Measurements from ENCODE around the gene YJEFN3.

Gene YJEFN3

DNA sequence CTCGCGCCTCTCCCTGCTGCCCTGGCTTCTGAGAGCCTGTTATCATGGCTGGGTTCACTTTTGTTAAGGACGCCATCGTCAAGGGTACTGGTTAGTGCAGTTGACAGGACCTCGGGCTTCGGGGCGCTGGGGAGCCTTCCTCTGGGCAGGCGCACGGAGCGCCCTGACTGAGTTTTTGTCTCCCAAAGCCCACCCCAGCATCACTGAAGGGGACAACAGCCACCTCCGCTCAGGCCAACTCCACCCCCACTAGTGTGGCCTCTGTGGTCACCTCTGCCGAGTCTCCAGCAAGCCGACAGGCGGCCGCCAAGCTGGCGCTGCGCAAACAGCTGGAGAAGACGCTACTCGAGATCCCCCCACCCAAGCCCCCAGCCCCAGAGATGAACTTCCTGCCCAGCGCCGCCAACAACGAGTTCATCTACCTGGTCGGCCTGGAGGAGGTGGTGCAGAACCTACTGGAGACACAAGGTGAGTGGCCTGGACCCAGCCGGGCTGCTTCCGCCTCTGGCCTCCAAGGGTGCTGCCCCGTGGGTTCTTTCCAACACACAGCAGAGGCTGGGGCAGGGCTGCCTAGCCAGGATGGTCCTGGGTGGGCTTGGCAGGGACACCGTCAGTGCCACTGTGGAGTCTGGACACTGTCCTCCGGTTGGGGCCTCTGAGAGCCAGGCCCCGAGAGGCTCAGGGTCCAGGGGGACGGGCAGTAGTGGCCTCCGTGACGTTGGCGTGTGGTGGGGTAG lies 30.3 kb upstream of the YJEFN3 start:
- DNase-seq: no peak

DNA sequence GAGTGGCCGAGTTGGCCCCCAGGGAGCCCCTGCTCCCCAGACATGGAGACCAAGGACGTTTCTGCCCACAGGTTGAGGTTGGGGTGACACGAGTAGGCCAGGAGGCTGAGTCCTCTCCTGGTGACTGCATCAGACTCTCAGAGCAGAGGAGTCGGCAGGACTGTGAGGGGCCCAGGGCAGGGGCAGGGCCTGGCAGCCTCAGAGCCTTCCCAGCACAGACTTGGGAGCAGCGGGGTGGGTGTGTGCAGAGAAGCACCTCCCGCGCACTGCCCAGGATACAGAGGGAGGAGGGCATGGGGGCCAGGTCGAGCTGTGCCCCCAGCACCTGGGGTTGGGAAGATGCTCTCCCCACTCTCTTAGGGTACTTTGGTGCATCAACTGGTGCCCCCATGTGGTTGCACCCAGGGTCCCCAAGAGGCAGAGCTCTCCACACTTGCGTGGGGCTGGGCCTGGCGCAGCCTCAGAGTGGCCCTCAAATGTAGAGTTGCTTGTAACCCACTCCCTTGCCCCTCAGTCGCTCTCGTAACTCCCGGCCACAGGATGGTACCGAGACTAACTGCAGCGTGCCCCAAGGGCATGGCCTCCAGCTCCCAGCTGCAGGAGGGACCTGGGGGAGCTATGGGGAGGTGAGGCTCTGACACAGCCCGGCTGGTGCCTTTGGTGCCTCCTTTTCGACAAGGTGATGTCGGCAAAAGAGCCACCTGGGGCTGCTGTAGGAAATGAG lies 29.3 kb upstream of the YJEFN3 start:
- no peak for DNase-seq

DNA sequence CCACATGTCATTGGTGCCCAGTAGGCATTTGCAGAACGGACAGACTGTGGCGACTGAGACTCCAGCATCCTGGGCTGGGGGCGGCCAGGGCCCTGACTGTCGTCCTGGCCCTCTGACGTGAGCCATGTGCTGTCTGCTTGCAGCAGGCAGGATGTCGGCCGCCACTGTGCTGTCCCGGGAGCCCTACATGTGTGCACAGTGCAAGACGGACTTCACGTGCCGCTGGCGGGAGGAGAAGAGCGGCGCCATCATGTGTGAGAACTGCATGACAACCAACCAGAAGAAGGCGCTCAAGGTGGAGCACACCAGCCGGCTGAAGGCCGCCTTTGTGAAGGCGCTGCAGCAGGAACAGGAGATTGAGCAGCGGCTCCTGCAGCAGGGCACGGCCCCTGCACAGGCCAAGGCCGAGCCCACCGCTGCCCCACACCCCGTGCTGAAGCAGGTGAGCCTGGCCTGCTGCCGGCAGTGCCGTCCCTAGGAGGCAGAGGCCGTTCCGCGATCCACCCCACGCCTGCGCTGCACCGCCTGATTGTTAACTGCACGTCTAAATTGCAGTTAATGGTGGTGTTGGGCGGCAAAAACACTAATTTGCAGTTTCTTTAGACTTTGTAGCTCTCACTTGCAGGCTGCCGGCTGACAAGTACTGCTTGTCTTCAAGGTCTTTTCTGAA lies 27.6 kb upstream of the YJEFN3 start:
- DNase-seq: no peak

DNA sequence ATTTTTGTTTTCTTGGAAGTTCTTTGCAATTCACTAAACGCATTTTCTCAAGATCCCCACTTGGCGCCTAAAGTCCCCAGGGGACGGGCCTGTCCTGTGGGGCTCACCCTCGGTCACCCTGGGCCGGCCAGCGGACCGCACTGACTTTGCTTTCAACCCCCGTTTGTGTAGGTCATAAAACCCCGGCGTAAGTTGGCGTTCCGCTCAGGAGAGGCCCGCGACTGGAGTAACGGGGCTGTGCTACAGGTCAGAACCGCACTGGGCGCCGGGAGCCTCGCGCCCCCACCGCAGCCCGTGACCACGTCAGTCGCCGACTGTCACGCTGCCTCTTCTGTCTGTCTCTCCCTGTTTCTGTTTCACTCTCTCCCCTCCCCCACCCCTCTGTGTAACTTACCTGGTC lies 26.9 kb upstream of the YJEFN3 start:
- no peak for DNase-seq

DNA sequence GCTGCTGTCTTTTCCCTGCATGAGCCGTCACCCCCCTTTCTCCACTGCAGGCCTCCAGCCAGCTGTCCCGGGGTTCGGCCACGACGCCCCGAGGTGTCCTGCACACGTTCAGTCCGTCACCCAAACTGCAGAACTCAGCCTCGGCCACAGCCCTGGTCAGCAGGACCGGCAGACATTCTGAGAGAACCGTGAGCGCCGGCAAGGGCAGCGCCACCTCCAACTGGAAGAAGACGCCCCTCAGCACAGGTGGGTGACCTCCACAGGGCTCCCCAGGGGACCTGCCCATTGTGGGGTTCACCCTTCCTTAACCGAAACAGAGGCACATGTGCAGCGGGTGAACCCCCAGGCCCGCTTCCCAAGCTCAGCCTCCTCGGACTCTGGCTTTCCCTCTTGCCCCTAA lies 26.4 kb upstream of the YJEFN3 start:
- DNase-seq: no peak

DNA sequence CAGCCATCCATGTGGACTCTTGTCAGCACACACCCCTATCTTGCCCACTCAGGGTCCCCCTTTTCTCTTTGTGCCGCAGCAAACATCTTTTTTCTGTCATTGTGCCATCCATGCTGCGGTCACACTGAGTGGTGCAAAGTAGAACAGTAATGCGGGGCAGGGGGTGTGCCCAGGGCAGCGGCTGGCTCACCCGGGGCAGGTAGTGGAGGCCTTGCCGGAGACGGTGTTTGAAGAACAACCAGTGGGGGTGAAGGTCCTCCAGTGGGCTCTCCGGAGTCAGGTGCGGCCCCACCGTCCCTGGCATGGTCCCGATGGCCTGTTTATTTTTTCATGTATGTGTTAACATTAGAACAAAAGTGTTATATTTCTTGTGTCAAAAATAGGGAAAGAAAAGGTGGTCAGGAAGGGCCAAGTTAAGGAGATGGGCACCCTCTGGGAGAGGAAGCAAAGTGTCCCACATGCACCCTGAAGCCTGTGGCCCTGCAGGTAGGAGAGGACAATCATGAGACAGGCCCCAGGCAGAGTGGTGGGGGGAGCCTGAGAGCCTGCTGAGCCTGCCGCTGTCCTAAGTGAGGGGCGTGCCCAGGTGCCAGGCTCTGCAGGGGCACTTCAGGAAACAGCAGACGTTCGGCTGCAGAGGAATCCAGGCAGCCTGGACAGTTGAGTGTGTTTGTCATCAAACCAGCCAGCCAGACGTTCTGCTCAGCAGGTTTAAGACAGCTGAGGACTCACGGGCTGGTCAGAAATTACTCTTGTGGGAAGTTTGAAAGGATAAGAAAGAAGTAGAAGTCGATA lies 25.7 kb upstream of the YJEFN3 start:
- DNase-seq: no peak

DNA sequence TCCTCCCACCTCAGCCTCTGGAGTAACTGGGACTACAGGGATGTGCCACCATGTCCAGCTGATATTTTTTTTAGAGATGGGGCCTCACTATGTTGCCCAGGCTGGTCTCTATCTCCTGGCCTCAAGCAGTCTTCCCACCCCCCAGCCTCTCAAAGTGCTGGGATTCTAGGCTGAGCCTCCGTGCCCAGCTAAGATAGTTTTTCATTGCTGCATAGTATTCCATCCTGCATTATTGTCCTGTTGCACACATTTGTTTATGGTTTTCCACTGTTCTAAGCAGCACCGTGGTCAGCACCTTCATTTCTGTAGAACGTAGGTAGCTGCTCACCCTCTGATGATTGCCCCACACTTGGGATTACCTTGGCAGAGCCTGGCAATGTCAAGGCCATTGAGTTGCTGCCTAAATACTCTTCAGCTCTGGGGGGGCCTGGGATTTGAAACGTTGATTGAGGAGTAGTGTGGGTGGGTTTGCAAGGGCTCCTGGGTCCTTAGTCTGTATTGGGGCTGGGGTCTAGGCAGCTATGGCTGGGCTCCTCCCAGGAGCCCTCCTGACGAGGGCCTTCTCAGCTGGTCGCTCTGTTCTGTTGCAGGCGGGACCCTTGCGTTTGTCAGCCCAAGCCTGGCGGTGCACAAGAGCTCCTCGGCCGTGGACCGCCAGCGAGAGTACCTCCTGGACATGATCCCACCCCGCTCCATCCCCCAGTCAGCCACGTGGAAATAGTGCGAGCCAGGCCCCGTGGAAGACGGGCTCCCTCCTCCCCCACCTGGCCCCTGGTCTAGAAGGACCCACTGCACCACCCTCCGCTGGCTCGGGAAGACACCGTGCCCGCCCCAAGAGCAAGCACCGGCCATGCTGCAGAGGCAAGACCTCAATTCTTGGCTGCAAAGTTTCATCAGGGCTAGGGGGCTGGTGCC lies 23.7 kb upstream of the YJEFN3 start:
- DNase-seq: no peak

DNA sequence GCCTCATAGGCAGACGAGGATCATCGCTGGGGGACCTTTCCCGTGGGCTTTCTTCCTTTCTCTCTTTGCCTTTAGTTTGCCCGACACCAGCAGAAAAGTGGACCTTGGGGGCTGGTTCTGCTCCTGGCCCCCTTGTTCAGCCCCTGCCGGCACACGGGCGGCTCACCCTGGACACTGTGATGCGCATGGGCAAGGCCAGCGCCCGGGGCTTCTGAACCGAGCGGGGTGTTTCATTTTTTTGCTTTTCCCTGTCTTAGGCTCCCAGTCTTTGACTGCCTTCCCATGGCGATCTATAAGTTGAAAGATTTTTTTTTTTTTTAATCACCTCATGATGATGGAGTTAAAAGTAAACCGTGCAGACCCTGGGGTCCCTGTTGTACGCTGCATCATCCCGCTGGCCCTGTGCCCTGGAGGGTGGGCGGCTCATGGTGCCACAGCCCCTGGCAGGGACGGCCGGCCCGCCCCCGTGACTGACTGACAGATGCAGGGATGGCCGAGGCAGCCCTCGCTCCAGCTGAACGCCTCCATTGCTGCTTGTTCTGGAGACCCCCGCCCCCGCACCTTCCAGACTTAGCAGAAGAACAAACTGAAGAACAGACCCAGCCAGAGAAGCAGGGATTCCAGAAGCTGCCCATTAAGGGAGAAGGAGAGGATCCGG lies 22.9 kb upstream of the YJEFN3 start:
- DNase-seq: no peak

DNA sequence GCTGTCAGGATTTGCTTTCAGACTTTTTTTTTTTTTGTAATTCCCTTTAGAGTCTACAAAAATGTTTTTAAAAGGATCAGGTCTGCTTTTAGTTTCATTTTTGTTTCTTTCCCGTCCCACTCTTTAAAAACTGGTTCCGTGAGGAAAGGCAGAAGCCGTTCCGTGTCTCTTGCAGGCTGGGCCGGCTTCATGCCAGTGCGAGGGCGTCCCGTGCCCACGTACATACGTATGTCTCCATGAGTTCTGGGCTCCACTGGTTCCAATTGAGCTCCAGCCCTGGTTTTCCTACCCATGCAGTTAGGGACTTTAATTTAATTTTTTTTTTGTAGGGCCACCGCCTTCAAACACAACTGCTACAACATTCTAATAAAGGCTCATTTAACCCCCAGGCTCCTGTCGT lies 22.1 kb upstream of the YJEFN3 start:
- no peak for DNase-seq

DNA sequence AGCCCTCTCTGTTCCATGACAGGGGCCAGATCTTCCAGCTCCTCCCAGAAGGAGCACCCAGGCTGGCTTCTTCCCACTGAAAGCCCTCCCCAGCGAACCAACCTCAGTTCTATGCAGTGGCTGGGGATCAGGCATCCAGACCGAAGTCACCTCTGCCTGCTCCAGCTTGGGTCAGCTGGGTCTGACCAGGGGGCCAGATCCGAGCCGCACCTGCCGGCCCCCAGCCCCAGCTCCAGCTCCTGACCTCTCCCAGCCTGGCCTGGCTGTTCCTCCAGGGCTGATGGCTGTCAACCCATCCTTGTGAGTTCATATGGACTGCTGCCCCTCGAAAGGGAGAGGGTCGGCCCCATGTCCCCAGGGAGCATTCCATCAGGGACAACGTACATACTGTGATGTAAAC lies 21.4 kb upstream of the YJEFN3 start:
- no peak for DNase-seq

DNA sequence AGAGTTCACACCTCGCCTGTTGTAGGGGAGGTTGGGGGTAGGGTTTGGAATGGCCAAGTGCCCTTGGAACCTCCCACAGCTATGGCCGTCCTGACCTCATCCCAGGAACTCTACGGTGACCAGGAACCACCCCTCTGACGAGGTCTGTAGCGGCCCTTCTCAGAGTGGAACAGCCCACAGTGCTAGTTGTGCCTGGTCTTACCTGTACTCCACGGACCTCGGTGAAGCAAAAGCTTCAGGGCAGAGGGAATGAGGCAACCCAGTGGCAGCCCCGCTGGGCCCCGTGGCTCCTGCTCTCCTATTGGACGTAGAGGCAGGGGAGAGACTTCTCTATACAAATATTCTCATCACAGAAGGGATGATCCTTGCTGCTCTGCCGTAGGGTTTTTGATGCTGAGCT lies 20.5 kb upstream of the YJEFN3 start:
- no peak for DNase-seq

DNA sequence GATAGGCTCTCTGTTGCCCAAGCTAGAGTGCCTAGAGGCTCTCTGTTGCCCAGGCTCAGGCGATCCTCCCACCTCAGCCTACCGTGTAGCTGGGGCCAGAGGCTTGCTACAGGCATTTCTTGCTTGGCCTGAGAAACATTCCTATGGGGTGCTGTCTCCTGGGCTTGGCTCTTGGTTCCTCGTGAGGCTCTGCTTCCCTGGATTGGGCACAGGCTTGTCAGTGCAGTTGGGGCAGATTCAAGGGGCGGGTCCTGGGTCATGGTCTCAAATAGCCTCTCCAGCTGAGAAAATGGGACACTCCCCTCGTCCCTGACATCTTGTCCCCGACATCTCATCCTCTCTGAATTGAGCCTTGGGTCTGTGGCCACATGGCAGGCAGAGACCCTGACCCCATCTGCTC lies 18.3 kb upstream of the YJEFN3 start:
- no peak for DNase-seq

DNA sequence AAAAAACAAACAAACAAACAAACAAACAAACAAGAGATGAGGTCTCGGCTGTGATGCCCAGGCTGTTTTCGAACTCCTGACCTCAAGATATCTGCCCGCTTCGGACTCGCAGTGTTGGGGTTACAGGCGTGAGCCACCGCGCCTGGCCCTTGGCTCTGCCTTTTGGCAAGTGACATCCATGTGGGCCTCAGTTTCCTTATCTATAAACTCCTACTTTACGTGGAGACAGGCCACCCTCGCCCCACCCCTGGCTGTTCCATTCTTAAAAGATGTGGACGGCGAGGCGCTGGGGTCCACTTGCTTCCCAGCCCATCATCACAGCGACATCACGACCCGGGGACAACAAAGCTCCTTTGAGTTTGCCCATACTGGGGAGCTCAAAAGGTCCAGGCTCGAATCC lies 15.0 kb upstream of the YJEFN3 start:
- no peak for DNase-seq

DNA sequence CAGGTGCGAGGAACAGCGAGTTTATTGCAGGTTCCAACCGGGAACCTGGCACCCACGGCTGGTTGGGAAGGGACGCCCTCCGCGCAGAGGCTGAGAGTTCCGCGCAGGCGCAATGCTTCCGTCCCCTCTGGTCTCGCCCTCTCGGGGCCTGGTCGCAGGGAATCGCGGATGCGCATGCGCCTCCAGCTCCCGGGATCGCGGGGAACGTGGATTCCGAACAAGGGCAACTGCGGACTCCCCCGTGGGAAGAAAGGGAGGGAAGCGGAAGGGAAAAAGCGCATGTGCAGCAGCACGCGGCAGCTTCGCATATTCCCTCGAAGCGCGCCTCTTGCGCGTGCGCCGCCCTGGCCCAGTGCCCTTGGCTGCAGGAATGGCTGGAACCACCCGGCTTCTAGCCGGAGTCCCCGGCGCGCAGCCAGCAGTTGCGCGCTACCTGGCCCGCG lies 14.5 kb upstream of the YJEFN3 start:
- DNase-seq: no peak

DNA sequence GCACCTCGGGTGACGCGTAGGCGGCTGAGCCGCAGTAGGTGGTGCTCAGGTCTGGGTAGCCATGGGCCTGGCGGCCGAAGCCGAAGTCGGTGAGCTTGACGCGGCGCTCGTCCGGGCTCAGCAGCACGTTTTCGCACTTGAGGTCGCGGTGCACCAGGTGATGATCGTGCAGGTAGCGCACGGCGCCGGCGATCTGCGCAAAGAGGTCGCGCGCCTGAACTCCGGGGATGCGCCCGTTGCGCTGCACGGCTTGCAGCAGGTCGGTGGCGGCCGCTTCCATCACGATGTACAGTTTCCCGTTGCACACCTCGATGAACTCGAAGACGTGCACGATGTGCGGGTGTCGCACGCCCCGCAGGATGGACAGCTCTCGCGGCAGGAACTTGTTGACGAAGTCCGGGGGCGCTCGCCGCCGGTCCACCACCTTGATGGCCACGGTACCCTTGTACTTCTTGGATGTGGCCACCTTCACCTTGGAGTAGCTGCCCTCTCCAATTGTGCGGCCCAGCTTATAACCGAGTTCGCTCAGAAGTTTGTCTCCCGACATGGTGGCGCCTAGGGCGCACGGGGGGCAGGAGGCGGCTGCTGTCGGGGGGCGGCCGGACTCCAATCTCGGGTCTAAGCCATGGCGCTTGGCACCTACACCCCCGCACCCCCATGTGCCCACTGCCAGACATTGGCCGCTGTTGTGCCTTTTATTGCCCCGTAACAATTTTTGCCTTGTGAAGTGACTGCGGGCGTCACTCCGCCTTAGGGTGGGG lies 13.7 kb upstream of the YJEFN3 start, which contains the start of gene TSSK6:
Gene TSSK6, minus strand, starts transcription at position 668 of the 761 bp plus-strand sequence. Its CDS starts 121 bp downstream, at position 547.
- no peak for DNase-seq

DNA sequence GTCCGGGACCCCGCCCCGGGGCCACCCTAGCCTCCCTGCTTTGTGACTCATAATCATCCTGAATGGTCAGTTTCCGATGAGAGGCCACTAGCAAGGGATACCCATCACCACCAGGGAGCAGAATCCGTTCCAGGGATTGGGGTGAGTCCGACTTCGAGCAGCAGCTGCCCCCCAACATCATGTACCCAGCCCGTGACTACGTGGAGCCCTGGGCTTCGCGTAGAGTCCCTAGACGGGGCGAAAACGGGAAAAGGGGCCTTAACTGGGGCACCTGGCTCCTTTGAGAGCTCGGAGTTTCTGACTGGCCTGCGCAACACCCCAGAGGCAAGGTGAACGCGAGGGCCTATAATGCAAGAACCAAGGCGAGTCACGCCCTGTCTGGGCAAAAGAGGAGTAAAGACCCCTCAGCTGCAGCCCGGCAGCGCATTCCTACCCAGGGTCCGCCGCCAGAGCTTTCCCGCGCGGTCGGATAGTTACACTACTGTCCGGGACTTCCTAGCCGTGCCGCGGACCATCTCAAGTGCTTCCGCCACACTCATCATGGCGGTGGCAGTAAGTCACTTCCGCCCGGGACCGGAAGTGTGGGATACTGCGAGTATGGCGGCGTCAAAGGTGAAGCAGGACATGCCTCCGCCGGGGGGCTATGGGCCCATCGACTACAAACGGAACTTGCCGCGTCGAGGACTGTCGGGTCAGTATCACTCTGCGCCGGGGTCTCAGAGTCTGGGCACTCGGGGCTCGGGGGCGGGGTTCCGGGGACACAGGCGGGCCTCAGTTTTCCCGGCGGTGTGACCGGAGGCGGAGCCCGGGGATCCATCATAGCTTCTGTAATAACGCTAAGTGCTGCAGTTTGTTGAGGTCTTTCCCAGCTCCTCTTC lies 12.8 kb upstream of the YJEFN3 start, which contains the start of gene NDUFA13:
Gene NDUFA13, plus strand, starts transcription at position 584 of the 878 bp plus-strand sequence. Its CDS starts 14 bp downstream, at position 598.
- DNase-seq: peak; percentile 88

DNA sequence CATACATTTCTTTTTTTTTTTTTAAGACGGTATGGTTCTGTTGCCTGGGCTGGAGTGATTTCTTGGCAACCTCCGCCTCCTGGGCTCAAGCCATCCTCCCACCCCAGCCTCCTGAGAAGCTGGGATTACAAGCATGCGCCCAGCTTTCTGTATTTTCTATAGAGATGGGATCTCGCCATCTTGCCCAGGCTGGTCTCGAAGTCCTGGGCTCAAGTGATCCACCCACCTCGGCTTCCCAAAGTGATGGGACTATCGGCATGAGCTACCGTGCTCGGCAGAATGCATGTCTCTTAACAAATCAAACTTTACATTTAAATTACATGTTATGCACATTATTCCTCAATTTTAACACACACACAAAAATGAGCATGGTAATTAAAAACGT lies 11.5 kb upstream of the YJEFN3 start:
- no peak for DNase-seq

DNA sequence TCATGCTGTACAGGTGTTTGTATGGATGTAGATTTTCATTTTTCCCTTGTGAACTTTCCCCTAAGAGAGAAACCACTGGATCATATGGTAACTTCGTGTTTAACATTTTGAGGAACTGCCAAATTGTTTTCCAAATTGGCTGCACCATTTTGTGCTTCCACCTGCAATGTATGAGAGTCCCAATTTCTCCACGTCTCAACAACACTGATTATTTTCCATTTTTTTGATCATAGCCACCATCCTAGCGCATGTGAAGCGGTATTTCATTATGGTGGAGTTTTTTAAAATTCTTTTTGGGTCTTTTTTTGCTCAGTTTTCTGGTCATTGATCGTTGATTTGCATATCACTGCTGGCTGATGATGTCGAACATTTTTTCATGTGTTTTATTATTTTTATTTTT lies 7.7 kb upstream of the YJEFN3 start:
- DNase-seq: no peak

DNA sequence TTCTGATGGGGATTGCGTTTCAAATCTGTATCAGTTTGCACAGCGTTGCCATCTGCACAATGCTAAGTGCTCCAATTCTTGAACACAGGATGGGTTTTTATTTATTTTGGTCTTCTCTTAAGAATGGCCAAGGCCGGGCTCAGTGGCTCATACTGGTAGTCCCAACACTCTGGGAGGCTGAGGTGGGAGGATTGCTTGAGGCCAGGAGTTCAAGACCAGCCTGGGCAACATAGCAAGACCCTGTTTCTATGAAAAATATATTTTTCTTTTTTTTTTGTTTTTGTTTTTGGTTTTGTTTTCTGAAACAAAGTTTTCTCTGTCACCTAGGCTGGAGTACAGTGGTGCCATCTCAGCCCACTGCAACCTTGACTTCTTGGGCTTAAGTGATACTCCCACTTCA lies 5.5 kb upstream of the YJEFN3 start:
- no peak for DNase-seq

DNA sequence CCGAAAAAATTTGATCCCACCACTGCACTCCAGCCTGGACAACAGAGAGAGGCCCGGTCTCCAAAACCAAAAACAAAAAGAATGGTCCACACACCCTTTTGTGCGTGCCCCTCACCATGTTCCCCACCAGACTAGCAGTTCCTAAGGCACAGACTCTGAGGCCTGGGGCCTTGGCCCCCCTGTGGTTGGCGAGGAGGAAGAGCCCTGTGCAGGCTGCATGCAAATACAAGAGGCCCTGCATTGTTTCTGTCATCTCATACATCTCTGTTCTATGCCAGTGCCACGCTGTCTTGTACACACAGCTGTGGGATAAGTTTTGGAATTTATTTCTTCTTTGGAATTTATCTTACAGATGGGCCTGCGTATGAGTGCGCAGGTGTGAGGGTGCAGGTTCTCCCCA lies 4.7 kb upstream of the YJEFN3 start:
- no peak for DNase-seq
